Smooth muscle cell (in vitro differentiated cells): ENCODE measurements around the gene GALNT18. TPM values are rescaled to one million over a fixed set of nuclear protein-coding genes. Genes with fewer than 3 reads are reported as not detected.

Experiments
- DNase-seq: peaks from one replicate; lab custom pipeline; 2025; ENCODE audit not compliant: unreplicated experiment; lab: John Stamatoyannopoulos, UW
- H2AFZ ChIP-seq: fragments of 200-600 bp; sonication (generic); 2 replicates; pipeline ENCODE4 v1.6.0; 2016; ENCODE audit warnings: antibody characterized with exemption, low read depth, mild to moderate bottlenecking
- H3F3A ChIP-seq: fragments of 200-600 bp; sonication (generic); 2 replicates; pipeline ENCODE4 v1.6.0; 2017; ENCODE audit warnings: antibody characterized with exemption, low read depth
- H3K27ac ChIP-seq: fragments of 200-600 bp; sonication (generic); 2 replicates; pipeline ENCODE4 v1.5.1; 2016; ENCODE audit warnings: low read depth, mild to moderate bottlenecking
- H3K27me3 ChIP-seq: fragments of 200-600 bp; sonication (generic); 2 replicates; pipeline ENCODE4 v1.6.1; 2016; ENCODE audit warnings: low read depth, mild to moderate bottlenecking
- H3K36me3 ChIP-seq: fragments of 200-600 bp; sonication (generic); 2 replicates; pipeline ENCODE4 v1.5.1; 2016; ENCODE audit warnings: low read depth
- H3K4me1 ChIP-seq: fragments of 200-600 bp; sonication (generic); 2 replicates; pipeline ENCODE4 v1.5.1; 2016; ENCODE audit warnings: low read depth
- H3K4me2 ChIP-seq: fragments of 200-600 bp; sonication (generic); 2 replicates; pipeline ENCODE4 v1.6.0; 2016; ENCODE audit warnings: mild to moderate bottlenecking
- H3K4me3 ChIP-seq: fragments of 200-600 bp; sonication (generic); 2 replicates; pipeline ENCODE4 v1.5.1; 2016; ENCODE audit warnings: mild to moderate bottlenecking
- H3K79me2 ChIP-seq: fragments of 200-600 bp; sonication (generic); 2 replicates; pipeline ENCODE4 v1.6.0; 2016; ENCODE audit warnings: low read depth, mild to moderate bottlenecking
- H3K9ac ChIP-seq: fragments of 200-600 bp; sonication (generic); 2 replicates; pipeline ENCODE4 v1.6.0; 2016; ENCODE audit warnings: low read depth
- H3K9me3 ChIP-seq: fragments of 200-600 bp; sonication (generic); replicated peaks from 2 replicates; pipeline ENCODE4 v1.5.1; 2016; ENCODE audit warnings: low read depth
- H4K20me1 ChIP-seq: fragments of 200-600 bp; sonication (generic); 2 replicates; pipeline ENCODE4 v1.6.0; 2016; ENCODE audit warnings: low read depth
- CTCF ChIP-seq: fragments of 200-600 bp; sonication (generic); IDR thresholded peaks from 2 replicates; pipeline ENCODE4 v1.5.1; 2017; ENCODE audit warnings: borderline replicate concordance, mild to moderate bottlenecking, antibody characterized with exemption; ENCODE audit not compliant: insufficient read depth, poor library complexity, severe bottlenecking
- WGBS: methylation state at CpG from one replicate; pipeline ENCODE4 v1.1.7; 2016; ENCODE audit warnings: low lambda C conversion rate; 5-methylcytosine and 5-hydroxymethylcytosine counted together
- polyA plus RNA-seq: library from polyadenylated mRNA; unstranded; fragments of >200 nt; fragmentation: Nextera tagmentation; extraction: Ambion mirVana; gene quantifications from 2 replicates; pipeline ENCODE4 v1.2.1, GENCODE V29; 2016
- total RNA-seq: library from RNA; depleted of rRNA; stranded (reverse); fragments of >200 nt; gene quantifications from 2 replicates; pipeline ENCODE4 v1.2.3, GENCODE V29; 2014

GALNT18 gene
- total and polyA plus RNA-seq, 2 experiments from 2014 or later, result 11.5 to 16.3 TPM

GRCh38 chr11:11579012-11579988, 42.5 kb downstream of the GALNT18 start:
- Histone ChIP-seq H3K9ac (no peak overlapping the region), H3K79me2 (no peaks in the 10 kb centered on the region), H3K27me3 (no peaks in the 10 kb centered on the region), H3K4me1 (peaks cover 4% of the 10 kb centered on the region), H3K9me3 (no peaks in the 10 kb centered on the region), H3K36me3 (no peaks in the 10 kb centered on the region), H3K27ac (no peak overlapping the region), H4K20me1 (no peaks in the 10 kb centered on the region), H3K4me2 (no peak overlapping the region), H2AFZ (no peak overlapping the region), H3K4me3 (no peak overlapping the region), H3F3A (peaks cover 6% of the 10 kb centered on the region)
- no peak for TF ChIP-seq CTCF
- no peak for DNase-seq
- WGBS, result 95% methylated on average over 13 of the region's 13 CpGs

- no peaks in the 10 kb centered on the region for H3F3A ChIP-seq
- H3K36me3 ChIP-seq, result no peaks in the 10 kb centered on the region
- H3K9me3 ChIP-seq, result no peaks in the 10 kb centered on the region
- no peaks in the 10 kb centered on the region for H3K79me2 ChIP-seq
- H2AFZ ChIP-seq, result no peak overlapping the region
- H3K4me3 ChIP-seq, result no peak overlapping the region
- no peak for TF ChIP-seq CTCF
- H3K4me1 ChIP-seq, result no peaks in the 10 kb centered on the region
- H3K4me2 ChIP-seq, result no peak overlapping the region
- WGBS, result 89% methylated on average over 15 of the region's 15 CpGs
- H4K20me1 ChIP-seq, result no peaks in the 10 kb centered on the region
- H3K9ac ChIP-seq, result no peak overlapping the region
- DNase-seq, result no peak
- H3K27me3 ChIP-seq, result no peaks in the 10 kb centered on the region
- no peak overlapping the region for H3K27ac ChIP-seq
Measured at GRCh38 chr11:11577932-11578911, 43.6 kb downstream of the GALNT18 start.

- Histone ChIP-seq H3K9me3 (no peaks in the 10 kb centered on the region), H3K79me2 (no peaks in the 10 kb centered on the region), H3F3A (no peaks in the 10 kb centered on the region), H3K9ac (no peak overlapping the region), H3K27me3 (no peaks in the 10 kb centered on the region), H3K36me3 (no peaks in the 10 kb centered on the region), H4K20me1 (no peaks in the 10 kb centered on the region), H3K27ac (no peak overlapping the region), H2AFZ (no peak overlapping the region), H3K4me3 (no peak overlapping the region), H3K4me2 (no peak overlapping the region), H3K4me1 (no peaks in the 10 kb centered on the region)
- DNase-seq, result no peak
- 70% methylated on average over 8 of the region's 8 CpGs for WGBS
- TF ChIP-seq CTCF, result no peak
Measured at GRCh38 chr11:11577251-11577855, 44.5 kb downstream of the GALNT18 start.
